WERI-Rb-1 (cell line): ENCODE measurements around the gene VAT1L.

Experiments used
- DNase-seq: peaks from one replicate; pipeline ENCODE4 v3.0.0-alpha.2; 2020
- H3K27ac ChIP-seq: fragments of 250-450 bp; sonication (Bioruptor Pico); 2 replicates; pipeline ENCODE4 v1.5.1; 2020; ENCODE audit warnings: mild to moderate bottlenecking, moderate library complexity
- H3K27me3 ChIP-seq: fragments of 250-450 bp; sonication (Bioruptor Pico); 2 replicates; pipeline ENCODE4 v1.5.1; 2021; ENCODE audit warnings: mild to moderate bottlenecking, low read depth, moderate library complexity; ENCODE audit not compliant: insufficient read depth, severe bottlenecking
- H3K36me3 ChIP-seq: fragments of 250-450 bp; sonication (Bioruptor Pico); 2 replicates; pipeline ENCODE4 v1.5.1; 2020; ENCODE audit warnings: mild to moderate bottlenecking, moderate library complexity
- H3K4me3 ChIP-seq: 2 replicates; pipeline ENCODE4 v1.5.1; 2011; ENCODE audit warnings: low read depth, mild to moderate bottlenecking, control low read depth, low read length
- H3K9me3 ChIP-seq: fragments of 250-450 bp; sonication (Bioruptor Pico); 2 replicates; pipeline ENCODE4 v1.5.1; 2021; ENCODE audit warnings: mild to moderate bottlenecking, moderate library complexity; ENCODE audit not compliant: severe bottlenecking
- CTCF ChIP-seq: IDR thresholded peaks from 2 replicates; pipeline ENCODE4 v1.5.1; 2011; ENCODE audit warnings: low read depth, mild to moderate bottlenecking, control low read depth, inconsistent platforms, low read length

VAT1L gene

GRCh38 chr16:77784441-77785372 lies 3.7 kb upstream of the VAT1L start:
- DNase-seq = no peak
- no peak overlapping the region for H3K27ac ChIP-seq
- TF ChIP-seq CTCF = no peak
- H3K9me3 ChIP-seq = no peaks in the 10 kb centered on the region
- H3K36me3 ChIP-seq = no peaks in the 10 kb centered on the region
- peaks cover 13% of the 10 kb centered on the region for H3K27me3 ChIP-seq
- no peak overlapping the region for H3K4me3 ChIP-seq

GRCh38 chr16:77785373-77785764 lies 3.0 kb upstream of the VAT1L start:
- no peaks in the 10 kb centered on the region for H3K36me3 ChIP-seq
- TF ChIP-seq CTCF = no peak
- H3K9me3 ChIP-seq = no peaks in the 10 kb centered on the region
- DNase-seq = no peak
- H3K27me3 ChIP-seq = peaks cover 18% of the 10 kb centered on the region
- H3K27ac ChIP-seq = no peak overlapping the region
- no peak overlapping the region for H3K4me3 ChIP-seq

DNA sequence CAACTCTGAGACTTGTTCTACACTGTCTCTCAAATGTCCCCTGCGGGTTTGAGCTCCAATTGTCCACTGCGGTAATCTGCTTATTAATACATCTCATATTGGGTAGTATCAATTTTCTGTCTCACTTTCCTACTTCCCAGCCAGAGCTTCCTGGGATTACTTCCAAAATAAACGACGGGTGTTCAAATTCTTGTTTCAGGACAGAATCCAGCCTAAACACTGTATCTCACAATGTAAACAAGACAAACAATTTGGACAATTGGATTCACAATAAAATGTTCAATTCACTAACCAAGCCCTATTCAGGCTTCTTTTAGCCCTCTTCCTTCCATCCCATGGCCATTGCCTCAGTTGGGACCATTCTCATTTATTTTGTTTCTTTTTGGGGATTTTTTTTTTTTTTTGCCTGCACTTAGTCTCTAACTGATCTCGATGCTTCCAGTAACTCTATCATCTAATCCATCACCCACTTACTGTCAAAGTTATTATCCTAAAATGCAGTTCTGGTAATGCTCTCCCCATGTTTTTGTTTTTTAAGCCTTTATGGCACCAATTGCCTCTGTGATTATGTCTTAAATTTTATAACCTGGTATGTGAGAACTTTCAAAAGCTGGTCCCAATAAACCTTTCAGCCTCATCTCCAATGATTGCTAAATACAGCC lies 2.0 kb upstream of the VAT1L start:
- Histone ChIP-seq H3K9me3 (no peaks in the 10 kb centered on the region), H3K27me3 (peaks cover 20% of the 10 kb centered on the region), H3K36me3 (no peaks in the 10 kb centered on the region), H3K4me3 (no peak overlapping the region), H3K27ac (no peak overlapping the region)
- TF ChIP-seq CTCF = no peak
- DNase-seq = no peak

GRCh38 chr16:77787452-77787851 lies 912 bp upstream of the VAT1L start:
- peaks cover 22% of the 10 kb centered on the region for H3K27me3 ChIP-seq
- no peak for DNase-seq
- H3K4me3 ChIP-seq = no peak overlapping the region
- no peak overlapping the region for H3K27ac ChIP-seq
- no peak for TF ChIP-seq CTCF
- no peaks in the 10 kb centered on the region for H3K36me3 ChIP-seq
- H3K9me3 ChIP-seq = no peaks in the 10 kb centered on the region

DNA sequence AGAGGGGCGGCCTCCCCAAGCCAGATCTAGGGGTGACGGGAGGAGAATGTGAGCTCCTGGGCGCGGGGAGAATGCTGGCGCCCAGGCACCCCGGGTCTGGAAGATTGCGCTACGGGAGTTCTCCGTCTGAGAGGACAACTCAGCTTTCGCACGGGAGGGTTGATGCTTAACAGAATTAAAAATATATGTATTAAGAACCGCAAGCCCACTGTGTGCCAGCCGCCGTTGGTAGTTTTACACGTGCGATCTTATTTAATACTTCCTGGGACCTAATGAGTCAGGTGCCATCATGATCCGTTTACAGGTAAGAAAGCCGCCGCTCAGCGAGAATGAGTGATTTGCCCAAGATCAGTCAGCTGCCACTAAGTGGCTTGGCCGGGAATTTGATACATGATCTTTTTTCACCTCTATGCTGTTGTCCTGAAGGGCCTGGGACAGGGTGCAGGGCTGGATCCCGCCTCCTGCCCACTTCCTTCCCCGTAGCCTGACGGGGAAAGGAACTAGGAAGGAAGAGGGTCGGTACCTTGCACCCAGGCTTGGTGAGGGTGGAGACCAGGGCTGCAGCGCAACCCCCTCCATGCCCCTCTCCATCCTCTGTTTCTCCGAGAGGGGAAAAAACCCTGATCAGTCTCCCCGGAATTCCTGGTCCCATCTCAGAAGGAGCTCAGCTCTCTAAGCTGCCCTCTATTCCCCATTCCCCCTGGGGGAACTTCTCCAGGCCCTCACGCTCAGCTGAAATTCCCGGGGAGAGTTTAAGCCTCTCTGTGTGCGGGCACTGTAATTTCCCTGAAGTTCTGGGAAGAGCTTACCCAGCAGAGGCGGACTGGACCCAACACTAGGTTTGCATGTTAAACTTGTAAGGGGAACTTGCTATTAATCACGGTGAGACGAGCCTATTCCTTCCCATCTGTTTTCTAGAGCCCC lies 983 bp downstream of the VAT1L start:
- TF ChIP-seq CTCF = no peak
- peaks cover 22% of the 10 kb centered on the region for H3K27me3 ChIP-seq
- DNase-seq = peak; percentile 32
- no peaks in the 10 kb centered on the region for H3K9me3 ChIP-seq
- no peak overlapping the region for H3K27ac ChIP-seq
- H3K36me3 ChIP-seq = no peaks in the 10 kb centered on the region
- H3K4me3 ChIP-seq = peak overlapping the region; percentile 46
